ENCODE measurements around the gene NPAS1.
A peak's percentile ranks its signal among the peaks of the same experiment; 100 is the strongest.
"Not testable (repeated sequence)": the region's sequence is repeated elsewhere in the genome, so short reads cannot be mapped to it uniquely, and the experiment has no call there.

The NPAS1 gene

GRCh38 chr19:47075179-47075810 is 55.7 kb downstream of the NPAS1 start:
- DNase-seq (ENCODE audit: low spot score), result no peak
- Histone ChIP-seq H3K27ac (no peak overlapping the region), H3K4me3 (no peak overlapping the region)
- no peak for TF ChIP-seq CTCF (IDR thresholded peaks at IDR 0.05)

DNA sequence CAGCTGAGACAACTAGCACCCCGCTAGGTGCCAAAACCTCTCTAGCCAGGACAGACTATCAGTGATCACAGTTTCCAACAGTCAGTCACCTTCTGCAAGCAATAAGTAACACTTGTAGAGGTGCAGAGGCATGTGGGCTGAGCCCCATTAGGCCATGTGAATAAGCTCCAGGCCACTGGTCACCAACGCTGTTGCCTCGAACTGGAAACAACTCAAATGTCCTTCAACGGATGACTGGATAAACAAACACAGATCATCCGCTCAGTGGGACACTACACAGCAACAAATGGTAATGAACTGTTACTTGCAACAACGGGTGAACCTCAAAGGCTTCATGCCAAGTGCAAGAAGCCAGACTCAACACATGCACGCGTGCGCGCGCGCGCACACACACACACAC is 56.3 kb downstream of the NPAS1 start:
- no peak overlapping the region for H3K4me3 ChIP-seq
- DNase-seq (ENCODE audit: low spot score), result no peak
- TF ChIP-seq CTCF (IDR thresholded peaks at IDR 0.05), result no peak
- H3K27ac ChIP-seq, result no peak overlapping the region

GRCh38 chr19:47078351-47078750 is 58.7 kb downstream of the NPAS1 start:
- not testable (repeated sequence) for H3K27ac ChIP-seq; DNase-seq (ENCODE audit: low spot score); H3K4me3 ChIP-seq

DNA sequence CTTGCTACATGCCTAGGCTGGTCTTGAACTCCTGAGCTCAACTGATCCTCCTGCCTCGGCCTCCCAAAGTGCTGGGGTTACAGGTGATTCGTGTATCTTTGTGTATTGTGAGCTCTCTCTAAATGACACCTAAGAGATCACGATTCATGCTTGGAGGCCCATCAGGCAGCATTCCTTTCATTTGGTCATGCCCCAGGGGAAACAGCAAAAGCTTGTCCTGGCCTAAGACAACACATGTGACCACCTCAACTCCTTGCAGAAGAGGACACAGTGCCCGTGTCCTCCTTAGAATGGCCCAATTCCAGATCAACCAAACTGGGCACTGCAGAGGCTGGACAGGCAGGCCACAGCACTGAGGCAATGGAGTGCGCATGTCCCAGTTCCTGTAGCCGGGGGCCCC is 61.5 kb downstream of the NPAS1 start:
- TF ChIP-seq CTCF (IDR thresholded peaks at IDR 0.05), result no peak
- H3K4me3 ChIP-seq, result no peak overlapping the region
- no peak for DNase-seq (ENCODE audit: low spot score)
- H3K27ac ChIP-seq, result peak overlapping the region in 1 of 2 donors; percentile 39

DNA sequence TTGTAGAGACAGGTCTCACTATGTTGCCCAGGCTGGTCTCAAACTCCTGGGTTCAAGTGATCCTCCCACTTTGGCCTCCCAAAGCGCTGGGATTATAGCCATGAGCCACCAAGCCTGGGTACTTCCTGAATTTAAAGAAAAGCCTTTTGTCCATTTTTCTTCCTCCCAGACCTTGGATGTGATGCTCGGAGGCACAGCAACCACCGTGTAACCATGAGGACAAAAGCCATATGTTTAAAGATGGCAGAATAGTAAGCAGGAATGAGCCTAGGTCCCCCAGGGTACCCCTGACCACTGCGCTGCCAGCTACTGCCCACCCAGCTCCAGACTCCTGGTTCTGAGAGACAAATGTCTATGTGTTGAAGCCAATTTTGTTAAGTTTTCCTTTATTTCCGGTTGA is 62.9 kb downstream of the NPAS1 start:
- TF ChIP-seq CTCF (IDR thresholded peaks at IDR 0.05), result no peak
- Histone ChIP-seq H3K27ac (no peak overlapping the region), H3K4me3 (no peak overlapping the region)
- no peak for DNase-seq (ENCODE audit: low spot score)

DNA sequence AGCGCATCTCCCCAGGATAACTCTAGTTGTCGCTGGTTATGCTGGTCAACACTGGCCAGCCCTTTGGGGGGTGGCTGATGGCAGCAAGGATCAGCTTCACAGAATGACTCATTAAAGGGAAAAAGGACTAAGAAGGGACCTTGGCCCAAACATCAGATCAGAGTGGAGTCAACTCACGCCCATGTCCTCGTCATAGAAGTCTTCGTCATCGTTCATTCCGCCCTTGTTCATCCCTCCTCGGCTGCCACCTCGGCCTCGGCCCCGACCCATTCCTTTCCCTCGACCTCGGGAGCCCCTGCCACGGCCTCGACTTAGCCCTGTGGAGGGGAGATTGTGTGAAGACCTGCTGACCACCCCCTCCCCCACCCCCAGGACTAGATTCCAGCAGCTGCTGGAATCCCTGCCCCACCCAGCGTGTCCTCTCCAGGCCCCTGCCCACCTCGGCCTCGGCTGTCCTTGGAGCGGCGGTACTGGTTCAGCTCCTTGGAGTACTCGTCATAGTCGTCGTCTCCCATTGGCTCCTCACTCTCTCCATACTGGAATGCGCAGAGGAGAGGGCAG is 65.3 kb downstream of the NPAS1 start:
- DNase-seq (ENCODE audit: low spot score), result no peak
- H3K4me3 ChIP-seq, result no peak overlapping the region

GRCh38 chr19:47086280-47086679 is 66.6 kb downstream of the NPAS1 start:
- no peak overlapping the region for H3K4me3 ChIP-seq
- H3K27ac ChIP-seq, result no peak overlapping the region
- no peak for DNase-seq (ENCODE audit: low spot score)
- TF ChIP-seq CTCF (IDR thresholded peaks at IDR 0.05), result no peak

More for the DNA sequence above, 65.3 kb downstream of the NPAS1 start:
- H3K27ac ChIP-seq, result no peak overlapping the region
- no peak for TF ChIP-seq CTCF (IDR thresholded peaks at IDR 0.05)
